ENCODE measurements around the gene STAG3.
A peak's percentile ranks its signal among the peaks of the same experiment; 100 is the strongest.
"Not testable (repeated sequence)": the region's sequence is repeated elsewhere in the genome, so short reads cannot be mapped to it uniquely, and the experiment has no call there.

The STAG3 gene

DNA sequence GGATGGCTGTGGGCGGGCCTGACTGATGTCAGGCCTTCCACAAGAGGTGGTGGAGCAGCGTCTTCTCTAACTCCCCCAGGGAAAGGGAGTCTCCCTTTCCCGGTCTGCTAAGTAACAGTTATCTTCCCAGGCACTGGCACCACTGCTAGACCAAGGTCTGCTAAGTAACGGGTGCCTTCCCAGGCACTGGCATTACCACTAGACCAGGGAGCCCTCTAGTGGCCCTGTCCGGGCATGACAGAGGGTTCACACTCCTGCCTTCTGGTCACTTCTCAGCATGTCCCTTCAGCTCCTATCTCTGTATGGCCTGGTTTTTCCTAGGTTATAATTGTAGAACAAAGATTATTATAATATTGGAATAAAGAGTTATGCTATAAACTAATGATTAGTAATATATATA lies 40.2 kb downstream of the STAG3 start:
- not testable (repeated sequence) for DNase-seq

DNA sequence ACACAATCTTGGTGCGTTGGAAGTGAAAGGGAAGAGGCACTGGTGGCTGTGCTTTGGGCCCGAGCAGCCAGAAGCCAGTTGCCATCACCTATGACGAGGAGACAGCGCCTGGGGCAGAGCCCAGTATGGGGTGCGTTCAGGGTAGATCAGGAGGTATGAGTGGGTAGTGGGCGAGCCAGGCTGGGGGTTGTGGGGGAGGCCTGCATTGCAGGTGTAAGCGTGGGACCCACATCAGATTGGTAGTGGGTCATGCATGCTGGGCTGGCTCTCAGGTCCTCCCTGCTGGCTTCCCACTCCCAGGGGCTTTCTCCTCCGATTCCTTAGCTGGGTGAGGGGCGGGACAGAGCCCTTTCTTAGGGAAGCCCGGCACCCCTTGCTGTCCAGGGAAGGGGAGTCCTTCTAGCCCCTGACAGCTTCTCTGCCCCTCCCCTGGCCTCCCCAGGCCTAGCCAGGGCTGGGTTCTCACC lies 41.6 kb downstream of the STAG3 start:
- DNase-seq: no peak

DNA sequence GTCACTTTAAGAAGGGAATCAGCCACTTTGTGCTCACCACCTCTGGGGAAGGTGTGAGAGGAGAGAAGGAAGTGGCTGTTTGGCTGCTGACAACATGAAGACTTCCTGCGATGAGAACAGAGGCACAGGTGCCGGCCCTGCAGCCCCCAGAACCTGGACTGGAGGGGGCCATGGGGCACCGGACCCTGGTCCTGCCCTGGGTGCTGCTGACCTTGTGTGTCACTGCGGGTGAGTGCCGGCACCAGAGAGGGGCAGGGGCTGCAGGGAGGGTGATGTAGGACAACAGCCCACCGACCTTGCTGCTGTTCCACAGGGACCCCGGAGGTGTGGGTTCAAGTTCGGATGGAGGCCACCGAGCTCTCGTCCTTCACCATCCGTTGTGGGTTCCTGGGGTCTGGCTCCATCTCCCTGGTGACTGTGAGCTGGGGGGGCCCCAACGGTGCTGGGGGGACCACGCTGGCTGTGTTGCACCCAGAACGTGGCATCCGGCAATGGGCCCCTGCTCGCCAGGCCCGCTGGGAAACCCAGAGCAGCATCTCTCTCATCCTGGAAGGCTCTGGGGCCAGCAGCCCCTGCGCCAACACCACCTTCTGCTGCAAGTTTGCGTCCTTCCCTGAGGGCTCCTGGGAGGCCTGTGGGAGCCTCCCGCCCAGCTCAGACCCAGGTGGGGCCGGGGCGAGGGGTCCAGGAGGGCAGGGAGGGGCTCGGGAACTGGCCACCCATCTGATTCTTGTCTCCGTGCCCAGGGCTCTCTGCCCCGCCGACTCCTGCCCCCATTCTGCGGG lies 42.3 kb downstream of the STAG3 start, which contains the start of gene PVRIG:
PVRIG (plus strand) TSS at position 149 of the 785 bp plus-strand sequence; CDS start at position 171, 22 bp downstream.
- not testable (repeated sequence) for DNase-seq

DNA sequence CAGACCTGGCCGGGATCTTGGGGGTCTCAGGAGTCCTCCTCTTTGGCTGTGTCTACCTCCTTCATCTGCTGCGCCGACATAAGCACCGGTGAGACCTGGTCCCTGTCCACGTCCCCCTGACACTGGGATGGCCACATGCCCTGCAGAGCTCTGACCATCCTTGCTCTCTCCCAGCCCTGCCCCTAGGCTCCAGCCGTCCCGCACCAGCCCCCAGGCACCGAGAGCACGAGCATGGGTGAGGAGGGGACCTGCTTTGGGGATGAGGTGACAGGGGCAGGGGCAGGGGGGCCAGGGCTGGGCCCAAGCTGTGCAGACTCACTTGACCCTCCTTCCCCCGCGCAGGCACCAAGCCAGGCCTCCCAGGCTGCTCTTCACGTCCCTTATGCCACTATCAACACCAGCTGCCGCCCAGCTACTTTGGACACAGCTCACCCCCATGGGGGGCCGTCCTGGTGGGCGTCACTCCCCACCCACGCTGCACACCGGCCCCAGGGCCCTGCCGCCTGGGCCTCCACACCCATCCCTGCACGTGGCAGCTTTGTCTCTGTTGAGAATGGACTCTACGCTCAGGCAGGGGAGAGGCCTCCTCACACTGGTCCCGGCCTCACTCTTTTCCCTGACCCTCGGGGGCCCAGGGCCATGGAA lies 43.0 kb downstream of the STAG3 start:
- DNase-seq: no peak

DNA sequence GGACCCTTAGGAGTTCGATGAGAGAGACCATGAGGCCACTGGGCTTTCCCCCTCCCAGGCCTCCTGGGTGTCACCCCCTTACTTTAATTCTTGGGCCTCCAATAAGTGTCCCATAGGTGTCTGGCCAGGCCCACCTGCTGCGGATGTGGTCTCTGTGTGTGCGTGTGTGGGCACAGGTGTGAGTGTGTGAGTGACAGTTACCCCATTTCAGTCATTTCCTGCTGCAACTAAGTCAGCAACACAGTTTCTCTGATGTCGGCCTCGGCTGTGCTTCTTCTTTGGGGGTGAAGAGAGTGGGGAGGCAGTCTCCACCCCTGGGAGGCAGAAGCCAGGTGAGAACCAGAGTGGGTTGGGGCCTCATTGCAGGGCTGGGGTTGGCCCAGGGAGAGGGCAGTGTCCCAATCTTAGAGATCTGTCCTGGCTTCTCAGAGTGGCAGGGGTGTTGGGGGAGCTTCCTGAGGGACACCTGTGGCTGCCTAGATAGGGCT lies 43.6 kb downstream of the STAG3 start:
- DNase-seq: no peak

DNA sequence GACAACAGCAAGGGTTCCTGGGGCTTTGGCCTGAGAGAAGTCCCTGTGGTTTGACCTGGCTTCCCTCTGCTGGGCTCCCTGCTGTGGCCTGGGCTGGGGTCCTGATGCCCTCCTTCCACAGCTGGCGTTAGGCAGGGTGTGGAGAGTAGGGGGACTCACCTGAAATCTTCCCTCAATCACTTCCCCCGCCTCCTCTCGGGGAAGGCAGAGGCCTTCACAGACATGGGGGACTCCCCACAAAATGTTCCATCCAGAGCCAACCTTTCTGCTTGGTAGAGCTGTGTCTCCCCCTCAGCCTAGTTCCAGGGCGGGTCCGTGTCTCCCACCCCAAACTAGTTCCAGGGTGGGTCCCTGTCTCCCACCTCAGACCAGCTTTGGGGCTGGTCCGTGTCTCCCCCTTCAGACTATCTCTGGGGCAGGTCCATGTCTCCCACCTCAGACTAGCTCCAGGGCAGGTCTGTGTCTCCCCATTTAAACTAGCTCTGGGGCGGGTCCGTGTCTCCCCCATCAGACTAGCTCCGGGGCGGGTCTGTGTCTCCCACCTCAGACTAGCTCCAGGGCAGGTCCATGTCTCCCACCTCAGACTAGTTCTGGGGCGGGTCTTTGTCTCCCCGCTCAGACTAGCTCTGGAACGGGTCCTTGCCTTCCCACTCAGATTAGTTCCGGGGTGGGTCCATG lies 44.2 kb downstream of the STAG3 start:
- no peak for DNase-seq

DNA sequence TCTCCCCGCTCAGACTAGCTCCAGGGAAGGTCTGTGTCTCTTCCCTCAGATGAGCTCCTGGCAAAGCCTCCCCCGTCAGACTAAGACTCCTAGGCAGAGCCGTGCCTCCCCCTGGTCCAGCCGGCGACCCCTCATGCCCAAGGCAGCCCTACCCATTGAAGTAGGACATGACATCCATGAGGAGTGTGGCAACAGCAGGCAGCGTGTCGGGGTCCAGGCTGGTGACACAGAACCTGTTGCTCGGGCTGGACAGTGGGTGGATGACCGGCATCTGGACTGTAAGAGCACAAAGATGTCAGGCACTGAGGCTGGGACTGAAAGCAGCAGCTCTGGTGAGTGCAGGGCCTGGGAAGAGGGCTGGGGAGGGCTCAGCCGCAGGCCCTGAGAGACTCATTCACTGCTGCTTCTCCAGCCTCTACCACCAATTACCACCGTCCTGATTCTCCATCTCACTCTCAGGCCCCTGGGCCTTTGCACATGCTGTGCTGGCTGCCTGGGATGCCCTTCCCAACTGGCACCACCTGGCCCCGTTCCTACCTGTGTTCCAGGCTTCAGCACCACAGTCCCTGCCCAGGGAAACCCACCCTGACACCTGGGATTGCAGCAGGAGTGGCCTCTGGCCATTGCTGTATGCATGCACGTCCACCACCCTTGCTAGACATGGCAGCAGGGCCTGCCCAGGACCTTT lies 44.9 kb downstream of the STAG3 start:
- DNase-seq: no peak

DNA sequence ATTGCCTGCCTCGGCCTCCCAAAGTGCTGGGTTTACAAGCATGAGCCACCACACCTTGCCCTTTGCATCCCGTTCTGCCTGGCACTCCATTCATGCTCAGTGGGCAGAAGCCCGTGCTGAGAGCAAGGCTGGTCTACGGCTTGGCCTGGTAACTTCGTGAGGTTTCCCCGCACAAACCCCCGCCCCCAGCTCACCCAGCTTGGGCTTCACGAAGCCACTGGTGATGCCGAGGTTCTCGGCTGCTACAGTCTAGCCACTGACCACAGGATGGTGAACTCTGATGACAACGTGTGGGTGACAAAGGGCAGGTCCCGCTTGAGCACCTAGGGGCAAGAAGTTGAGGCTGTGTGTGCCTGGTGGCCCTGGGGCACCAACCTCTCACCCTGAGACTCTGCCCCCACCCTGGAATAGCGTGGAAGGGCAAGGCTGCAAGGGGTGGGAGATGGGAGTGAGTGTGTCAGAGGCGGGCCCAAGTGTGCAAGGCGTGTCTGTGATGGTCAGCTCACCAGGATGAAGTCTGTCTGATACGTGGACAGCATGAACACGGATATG lies 45.7 kb downstream of the STAG3 start:
- not testable (repeated sequence) for DNase-seq

DNA sequence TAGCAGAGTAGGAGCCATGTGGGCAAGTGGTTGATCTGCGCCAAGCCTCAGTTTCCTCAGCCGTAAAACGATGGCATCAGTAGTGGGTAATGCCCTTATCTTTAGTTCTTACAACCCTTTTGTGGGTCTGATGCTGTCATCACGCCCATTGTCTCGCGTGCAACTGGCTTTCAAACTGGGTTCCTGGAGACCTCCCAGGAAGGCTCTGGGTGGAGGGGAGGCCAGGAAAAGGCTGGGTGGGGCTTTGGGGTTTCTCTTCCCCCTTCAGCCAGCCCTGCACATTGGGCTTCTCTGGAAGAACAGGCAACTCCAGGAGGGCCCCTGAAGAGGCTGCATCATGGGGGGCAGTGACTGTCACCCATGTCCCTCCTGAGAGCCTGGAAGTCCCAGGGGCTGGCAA lies 47.2 kb downstream of the STAG3 start:
- not testable (repeated sequence) for DNase-seq

DNA sequence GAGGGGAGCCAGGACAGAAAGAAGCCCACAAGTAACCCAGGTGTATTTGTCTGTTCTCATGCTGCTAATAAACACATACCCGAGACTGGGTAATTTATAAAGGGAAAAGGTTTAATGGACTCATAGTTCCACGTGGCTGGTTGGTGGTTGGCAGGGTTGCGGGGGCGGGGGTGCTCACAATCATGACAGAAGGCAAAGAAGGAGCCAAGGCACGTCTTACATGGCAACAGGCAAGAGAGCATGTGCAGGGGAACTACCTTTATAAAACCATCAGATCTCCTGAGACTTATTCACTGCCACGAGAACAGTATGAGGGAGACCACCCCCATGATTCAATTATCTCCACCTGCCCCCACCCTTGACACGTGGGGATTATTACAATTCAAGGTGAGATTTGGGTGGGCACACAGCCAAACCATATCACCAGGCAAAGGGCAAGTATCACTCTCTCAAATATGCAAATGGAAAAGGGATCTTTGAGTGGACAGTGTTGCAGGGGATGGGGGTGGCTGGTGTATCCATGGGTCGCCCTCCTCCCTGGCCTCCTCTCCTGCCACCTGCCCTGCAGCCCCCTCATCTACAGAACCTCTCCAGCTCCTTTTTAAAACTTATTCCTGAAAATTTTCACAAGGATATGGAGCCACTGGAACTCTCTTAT lies 57.1 kb downstream of the STAG3 start:
- not testable (repeated sequence) for DNase-seq

DNA sequence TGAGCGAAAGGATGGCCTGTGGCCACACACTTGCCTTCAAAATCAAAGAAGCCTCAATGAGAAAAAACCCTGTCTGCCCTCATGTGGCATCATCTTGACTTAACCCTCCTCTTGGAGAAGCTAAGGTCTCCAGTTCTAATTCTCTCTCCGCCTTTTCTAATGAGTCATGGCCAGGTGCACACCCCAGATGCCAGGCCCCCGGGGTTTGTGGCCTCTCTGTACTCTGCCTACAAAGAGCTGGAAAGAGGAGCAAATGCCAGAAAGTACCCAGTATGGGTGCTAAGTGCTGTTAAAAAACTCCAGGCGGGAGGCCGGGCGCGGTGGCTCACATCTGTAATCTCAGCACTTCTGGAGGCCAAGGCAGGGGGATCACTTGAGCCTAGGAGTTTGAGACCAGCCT lies 62.3 kb downstream of the STAG3 start:
- DNase-seq: not testable (repeated sequence)

DNA sequence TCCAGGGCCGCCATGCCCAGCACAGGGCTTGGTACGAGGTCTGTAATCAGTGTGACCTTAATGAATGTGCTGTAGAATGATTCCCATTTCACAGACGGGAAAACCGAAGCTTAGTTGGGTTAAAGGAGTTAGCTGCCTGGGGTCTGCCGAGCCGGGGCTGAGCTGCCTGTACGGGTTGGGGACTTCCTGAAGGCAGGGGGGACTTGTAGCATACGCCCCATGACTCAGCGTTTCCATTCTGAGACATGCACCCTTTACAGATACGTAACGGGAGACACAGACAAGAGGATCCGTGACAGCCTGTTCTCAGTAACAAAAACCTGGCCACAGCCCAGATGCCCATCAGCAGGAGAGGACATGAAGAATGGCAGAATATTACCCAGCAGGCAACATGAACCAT lies 65.7 kb downstream of the STAG3 start:
- DNase-seq: not testable (repeated sequence)

DNA sequence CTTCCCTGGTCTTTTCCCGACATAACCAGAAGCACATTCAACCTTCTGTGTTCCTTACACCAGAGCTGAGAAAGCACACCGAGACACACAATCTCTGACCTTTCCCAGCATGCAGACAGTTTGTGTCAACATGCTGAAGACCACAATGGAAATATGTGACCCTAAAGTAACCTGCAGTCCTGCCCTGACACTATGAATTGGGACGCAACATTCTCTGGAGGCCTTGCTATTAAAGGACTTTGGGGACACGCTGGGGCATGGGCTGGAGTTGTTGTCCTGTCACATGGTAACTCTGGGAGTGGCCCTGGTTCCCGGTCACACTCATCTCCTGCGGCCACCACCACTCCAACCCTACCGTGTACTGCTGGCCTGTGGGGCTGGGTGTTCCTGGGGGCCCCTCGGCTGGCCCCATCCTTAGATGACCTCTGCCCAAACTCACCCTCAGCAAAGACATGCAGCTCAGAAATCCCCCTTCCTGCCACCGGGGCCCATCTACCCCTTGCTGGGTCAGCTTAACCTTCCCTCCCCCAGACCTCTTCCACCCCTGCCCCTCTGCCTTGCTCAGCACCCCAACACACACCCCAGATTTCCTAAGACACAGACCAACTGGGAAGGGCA lies 67.4 kb downstream of the STAG3 start:
- not testable (repeated sequence) for DNase-seq

DNA sequence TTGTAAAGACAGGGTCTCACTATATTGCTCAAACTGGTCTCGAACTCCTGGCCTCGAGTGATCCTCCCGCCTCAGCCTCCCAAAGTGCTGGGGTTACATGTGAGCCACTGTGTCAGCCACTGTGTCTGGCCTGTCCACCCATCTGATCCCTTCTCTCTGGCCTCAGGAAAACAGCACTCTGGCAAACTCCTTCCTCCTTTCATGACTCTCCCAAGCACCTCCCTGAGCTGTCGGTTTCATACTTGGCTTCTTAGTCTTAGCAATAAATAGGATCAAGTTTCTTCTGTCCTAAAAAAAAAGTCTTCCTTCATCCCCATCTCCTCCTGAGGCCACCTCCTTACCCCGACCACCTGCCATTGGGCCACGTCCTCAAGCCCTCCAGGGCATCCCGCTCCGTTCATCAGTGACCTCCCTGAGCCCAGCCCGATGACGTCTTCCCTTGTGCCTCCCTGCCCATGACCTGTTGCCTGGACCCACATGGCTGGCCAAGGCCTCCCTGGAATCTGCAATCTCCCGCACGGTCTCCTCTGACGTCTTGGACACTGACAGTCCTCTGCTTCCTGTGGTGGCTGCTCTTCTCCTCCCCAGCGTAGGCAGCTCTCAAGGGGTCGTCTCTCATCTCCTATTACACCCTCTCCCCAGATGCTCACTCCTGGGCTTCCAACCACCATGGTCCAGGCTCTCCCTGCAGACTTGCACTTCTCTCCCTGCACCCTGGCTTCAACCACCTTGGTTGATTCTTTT lies 68.6 kb downstream of the STAG3 start:
- DNase-seq: not testable (repeated sequence)

DNA sequence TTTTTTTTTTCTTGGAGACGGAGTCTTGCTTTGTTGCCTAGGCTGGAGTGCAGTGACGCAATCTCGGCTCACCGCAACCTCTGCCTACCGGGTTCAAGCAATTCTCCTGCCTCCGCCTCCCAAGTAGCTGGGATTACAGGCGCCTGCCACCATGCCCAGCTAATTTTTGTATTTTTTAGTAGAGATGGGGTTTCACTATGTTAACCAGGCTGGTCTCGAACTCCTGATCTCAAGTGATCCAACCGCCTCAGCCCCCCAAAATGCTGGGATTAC lies 69.1 kb downstream of the STAG3 start:
- not testable (repeated sequence) for DNase-seq

DNA sequence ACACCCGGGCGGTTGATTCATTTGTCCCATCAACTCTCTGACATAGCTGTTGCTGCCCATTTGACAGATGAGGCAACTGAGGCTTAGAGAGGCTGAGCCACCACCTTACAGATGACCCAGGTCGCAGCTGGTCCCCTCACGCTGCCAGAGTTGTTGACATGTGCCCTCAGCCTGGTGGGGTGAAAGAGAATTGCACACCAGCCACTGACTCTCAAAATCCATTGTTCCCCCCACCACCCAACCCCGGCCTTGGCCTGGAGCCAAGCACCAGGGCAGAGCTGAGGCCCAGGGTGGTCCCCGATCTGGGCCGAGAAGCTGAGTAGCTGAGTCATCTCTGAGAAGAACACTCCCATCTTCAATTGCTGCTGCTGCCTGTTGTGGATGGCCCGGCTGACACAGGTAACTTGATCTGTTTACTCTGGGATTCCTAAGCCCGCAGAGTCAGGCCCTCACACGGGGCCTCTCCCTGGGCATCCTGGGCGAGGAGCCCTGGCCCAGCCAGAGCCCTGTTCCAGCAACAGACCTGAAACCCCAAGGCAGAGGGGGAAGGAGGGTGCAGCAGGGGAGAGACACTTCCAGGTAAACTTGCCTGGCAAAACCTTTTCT lies 69.5 kb downstream of the STAG3 start:
- DNase-seq: peak; percentile 66

DNA sequence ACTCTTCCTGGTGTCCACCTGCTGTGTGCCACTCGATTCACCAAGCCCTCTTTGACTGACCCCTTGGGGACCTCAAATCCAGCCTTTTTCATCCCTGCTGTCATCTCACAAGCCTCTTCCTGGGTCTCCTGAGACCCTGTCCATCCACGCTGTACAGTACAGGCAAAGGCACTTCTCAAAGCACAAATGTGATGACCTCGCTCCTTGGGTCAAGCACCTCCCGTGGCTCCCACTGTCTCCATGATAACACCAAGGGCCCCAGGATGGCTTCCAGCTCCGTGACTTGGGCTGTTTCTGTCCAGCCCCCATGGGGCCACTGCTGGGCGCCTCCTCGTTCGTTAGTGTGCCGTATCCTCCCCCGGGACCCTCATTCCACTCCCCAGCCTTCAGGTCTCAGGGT lies 70.8 kb downstream of the STAG3 start:
- DNase-seq: no peak

DNA sequence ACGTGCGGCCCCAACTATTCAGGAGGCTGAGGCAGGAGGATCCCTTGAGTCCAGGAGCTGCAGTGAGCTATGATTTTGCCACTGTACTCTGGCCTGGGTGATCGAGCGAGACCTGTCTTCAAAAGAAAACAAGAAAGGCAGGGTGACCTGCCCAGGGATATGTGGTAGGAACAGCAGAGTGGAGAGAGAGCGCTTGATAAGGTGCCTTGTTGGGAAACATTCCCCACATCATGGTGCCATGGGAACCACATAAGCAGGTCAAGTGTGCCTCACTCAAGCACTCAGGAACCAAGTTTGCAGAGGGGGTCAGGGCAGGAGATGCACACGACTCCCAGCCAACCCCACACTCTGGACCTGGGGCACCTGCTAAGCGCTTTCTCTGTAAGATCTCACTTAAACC lies 79.3 kb downstream of the STAG3 start:
- DNase-seq: no peak

DNA sequence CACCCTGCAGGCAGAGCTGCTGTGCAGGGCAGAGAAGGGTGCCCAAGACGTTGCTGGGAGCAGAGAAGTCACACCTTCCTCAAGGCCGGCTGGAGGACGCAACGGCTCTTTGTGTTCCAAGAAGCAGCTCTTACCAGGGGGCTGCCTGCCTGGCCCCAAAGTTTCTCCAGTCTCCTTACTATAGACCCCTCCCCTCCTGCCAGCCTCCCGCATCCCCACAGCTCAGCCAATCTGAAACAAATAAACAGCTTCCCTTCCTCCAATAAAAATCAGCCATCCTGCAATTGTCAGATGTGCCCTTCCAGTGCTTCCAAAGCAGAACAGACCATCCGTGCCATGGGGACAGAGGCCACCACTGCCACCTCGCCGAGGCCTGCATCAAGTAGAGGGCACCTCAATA lies 82.3 kb downstream of the STAG3 start:
- DNase-seq: not testable (repeated sequence)

DNA sequence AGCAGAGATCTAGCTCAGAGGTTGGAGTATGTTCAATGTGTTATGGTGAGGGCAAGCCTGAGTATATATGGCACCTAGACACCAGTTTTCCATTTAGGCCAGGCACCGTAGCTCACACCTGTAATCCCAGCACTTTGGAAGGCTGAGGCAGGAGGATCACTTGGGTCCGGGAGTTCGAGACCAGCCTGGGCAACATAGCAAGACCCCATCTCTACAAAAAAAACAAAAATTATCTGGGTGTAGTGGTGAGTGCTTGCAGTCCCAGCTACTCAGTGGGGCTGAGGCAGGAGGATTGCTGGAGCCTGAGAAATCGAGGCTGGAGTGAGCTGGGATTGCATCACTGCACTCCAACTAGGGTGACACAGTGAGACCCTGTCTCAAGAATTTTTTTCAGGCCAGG lies 85.2 kb downstream of the STAG3 start:
- DNase-seq: not testable (repeated sequence)

Measured in NCI-H1417 treated with DMSO at 0.1 percent for 48 hours (cell line).